ENCODE results near the gene NOL4L.
"Not testable (repeated sequence)": the region's sequence is repeated elsewhere in the genome, so short reads cannot be mapped to it uniquely, and the experiment has no call there.

NOL4L gene

DNA sequence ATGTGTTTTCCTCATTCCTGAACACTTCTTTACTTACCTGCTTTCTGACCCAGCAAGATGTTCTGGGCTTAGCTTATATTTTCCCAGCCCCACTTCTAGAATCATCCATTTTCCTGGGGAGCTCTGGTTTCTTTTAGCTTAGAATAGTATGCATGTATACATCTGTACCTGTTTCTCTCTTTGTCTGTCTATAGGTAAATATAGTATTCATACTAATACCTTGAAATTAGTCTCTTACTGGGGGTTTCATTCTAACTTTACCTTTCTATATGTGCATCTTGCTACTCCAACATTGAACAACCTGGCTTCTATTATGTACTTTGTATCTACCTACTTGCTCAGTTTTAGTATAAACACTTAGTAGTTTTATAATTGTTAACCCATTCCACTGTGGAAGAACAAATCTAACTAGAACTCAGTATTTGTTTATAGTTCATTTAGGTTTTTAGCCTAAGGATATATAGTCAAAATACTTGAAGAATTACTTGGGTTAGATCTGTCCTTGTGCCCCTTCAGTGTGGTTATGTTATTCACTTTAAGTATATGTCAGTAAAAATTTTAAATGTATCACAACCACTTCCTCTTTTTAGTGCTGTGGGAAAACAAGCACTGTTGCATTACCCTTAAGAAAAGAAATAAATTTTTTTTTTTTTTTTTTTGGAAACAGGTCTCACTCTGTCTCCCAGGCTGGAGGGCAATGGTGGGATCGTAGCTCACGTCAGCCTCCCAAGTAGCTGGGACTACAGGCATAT, 173.0 kb downstream of the NOL4L start:
- H3K4ac ChIP-seq (ENCODE audit: low read depth, low read length): no peak overlapping the region
- H3K27ac ChIP-seq (ENCODE audit: low read depth, low read length): no peak overlapping the region
- peaks cover 6% of the 10 kb centered on the region for H3K79me1 ChIP-seq (ENCODE audit: low read length)
- WGBS (ENCODE audit: extremely low coverage, insufficient coverage, low lambda C conversion rate): no CpG with 5 or more reads among the region's 2 CpGs
- H3K36me3 ChIP-seq (ENCODE audit: control insufficient read depth, insufficient read depth, low read length): no peaks in the 10 kb centered on the region
- H2AK5ac ChIP-seq (ENCODE audit: low read length): no peak overlapping the region
- no peak overlapping the region for H3K4me2 ChIP-seq (ENCODE audit: low read length)
- H3K4me1 ChIP-seq (ENCODE audit: control insufficient read depth, low read depth, low read length): no peaks in the 10 kb centered on the region
- H3K4me3 ChIP-seq (ENCODE audit: low read length): no peak overlapping the region
- H3K18ac ChIP-seq (ENCODE audit: low read length): no peak overlapping the region
- DNase-seq: no peak
- no peak overlapping the region for H4K5ac ChIP-seq (ENCODE audit: low read length)
- H4K8ac ChIP-seq (ENCODE audit: low read depth, low read length): no peak overlapping the region
- H3K79me2 ChIP-seq (ENCODE audit: control insufficient read depth, insufficient read depth, low read length): no peaks in the 10 kb centered on the region
- no peak overlapping the region for H3K23ac ChIP-seq (ENCODE audit: low read length)
- H3K9ac ChIP-seq (ENCODE audit: low read length): no peak overlapping the region
- H3K56ac ChIP-seq (ENCODE audit: low read length): no peak overlapping the region
- H2BK120ac ChIP-seq (ENCODE audit: low read depth, low read length): no peak overlapping the region
- H3K27me3 ChIP-seq (ENCODE audit: insufficient read depth, low read length, poor library complexity): no peaks in the 10 kb centered on the region
- H2BK5ac ChIP-seq (ENCODE audit: low read length): no peak overlapping the region
- H2BK15ac ChIP-seq (replicated peaks; ENCODE audit: low read depth): no peak overlapping the region

DNA sequence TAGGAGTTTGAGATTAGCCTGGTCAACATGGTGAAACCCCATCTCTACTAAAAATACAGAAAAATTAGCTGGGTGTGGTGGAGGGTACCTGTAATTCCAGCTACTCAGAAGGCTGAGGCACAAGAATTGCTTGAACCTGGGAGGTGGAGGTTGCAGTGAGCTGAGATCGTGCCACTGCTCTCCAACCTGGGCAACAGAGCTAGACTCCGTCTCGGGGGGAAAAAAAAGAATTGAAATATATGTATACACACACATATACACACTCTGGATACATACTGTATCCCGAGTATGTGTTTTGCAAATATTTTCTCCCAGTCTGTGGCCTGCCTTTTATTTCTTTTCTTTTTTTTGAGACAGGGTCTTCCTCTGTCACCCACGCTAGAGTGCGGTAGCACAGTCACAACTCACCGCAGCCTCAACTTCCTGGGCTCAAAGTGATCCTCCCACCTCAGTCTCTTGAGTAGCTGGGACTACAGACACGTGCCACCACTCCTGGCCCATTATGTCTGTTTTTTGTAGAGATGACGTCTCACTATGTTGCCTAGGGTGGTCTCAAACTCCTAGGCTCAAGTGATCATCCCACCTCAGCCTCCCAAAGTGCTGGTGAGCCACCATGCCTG, 177.9 kb downstream of the NOL4L start:
- H3K79me2 ChIP-seq (ENCODE audit: control insufficient read depth, insufficient read depth, low read length); H3K9ac ChIP-seq (ENCODE audit: low read length); H4K5ac ChIP-seq (ENCODE audit: low read length); H3K56ac ChIP-seq (ENCODE audit: low read length); DNase-seq; H2BK5ac ChIP-seq (ENCODE audit: low read length); H3K79me1 ChIP-seq (ENCODE audit: low read length); H3K36me3 ChIP-seq (ENCODE audit: control insufficient read depth, insufficient read depth, low read length); H4K8ac ChIP-seq (ENCODE audit: low read depth, low read length); H3K23ac ChIP-seq (ENCODE audit: low read length); H3K4me1 ChIP-seq (ENCODE audit: control insufficient read depth, low read depth, low read length); H3K4me3 ChIP-seq (ENCODE audit: low read length); H3K4ac ChIP-seq (ENCODE audit: low read depth, low read length); H3K27me3 ChIP-seq (ENCODE audit: insufficient read depth, low read length, poor library complexity); H2BK15ac ChIP-seq (replicated peaks; ENCODE audit: low read depth); H2AK5ac ChIP-seq (ENCODE audit: low read length); H3K27ac ChIP-seq (ENCODE audit: low read depth, low read length); H3K4me2 ChIP-seq (ENCODE audit: low read length); H2BK120ac ChIP-seq (ENCODE audit: low read depth, low read length); H3K18ac ChIP-seq (ENCODE audit: low read length): not testable (repeated sequence)
- no CpG with 5 or more reads among the region's 9 CpGs for WGBS (ENCODE audit: extremely low coverage, insufficient coverage, low lambda C conversion rate)

GRCh38 chr20:32406701-32407100, 178.4 kb downstream of the NOL4L start:
- Histone ChIP-seq H3K4ac (ENCODE audit: low read depth, low read length) (no peak overlapping the region), H2BK15ac (replicated peaks; ENCODE audit: low read depth) (no peak overlapping the region), H3K27ac (ENCODE audit: low read depth, low read length) (no peak overlapping the region), H3K27me3 (ENCODE audit: insufficient read depth, low read length, poor library complexity) (no peaks in the 10 kb centered on the region), H2AK5ac (ENCODE audit: low read length) (no peak overlapping the region), H3K36me3 (ENCODE audit: control insufficient read depth, insufficient read depth, low read length) (no peaks in the 10 kb centered on the region), H2BK120ac (ENCODE audit: low read depth, low read length) (no peak overlapping the region), H4K5ac (ENCODE audit: low read length) (no peak overlapping the region), H3K4me3 (ENCODE audit: low read length) (no peak overlapping the region), H3K4me2 (ENCODE audit: low read length) (no peak overlapping the region), H2BK5ac (ENCODE audit: low read length) (no peak overlapping the region), H4K8ac (ENCODE audit: low read depth, low read length) (no peak overlapping the region), H3K79me2 (ENCODE audit: control insufficient read depth, insufficient read depth, low read length) (no peaks in the 10 kb centered on the region), H3K56ac (ENCODE audit: low read length) (no peak overlapping the region), H3K4me1 (ENCODE audit: control insufficient read depth, low read depth, low read length) (no peaks in the 10 kb centered on the region), H3K23ac (ENCODE audit: low read length) (no peak overlapping the region), H3K9ac (ENCODE audit: low read length) (no peak overlapping the region), H3K18ac (ENCODE audit: low read length) (no peak overlapping the region), H3K79me1 (ENCODE audit: low read length) (peaks cover 2% of the 10 kb centered on the region)
- WGBS (ENCODE audit: extremely low coverage, insufficient coverage, low lambda C conversion rate): no CpG with 5 or more reads among the region's 4 CpGs
- DNase-seq: no peak

DNA sequence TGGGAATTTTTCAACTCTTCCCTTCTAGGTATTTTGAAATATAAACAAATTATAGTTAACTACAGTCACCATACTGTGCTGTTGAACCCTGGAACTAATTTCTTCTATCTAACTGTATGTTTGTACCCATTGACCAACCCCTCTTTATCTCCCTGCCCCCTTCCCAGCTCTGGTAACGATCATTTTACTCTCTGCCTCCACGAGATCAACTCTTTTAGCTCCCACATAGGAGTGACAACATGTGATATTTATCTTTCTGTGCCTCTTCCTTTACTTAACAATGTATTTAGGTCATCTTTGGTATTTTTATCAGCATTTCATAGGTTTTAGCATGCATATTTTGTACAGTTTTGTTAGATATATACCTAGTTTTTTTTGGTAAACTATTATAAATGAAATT, 181.1 kb downstream of the NOL4L start:
- Histone ChIP-seq H3K4me1 (ENCODE audit: control insufficient read depth, low read depth, low read length) (no peaks in the 10 kb centered on the region), H3K56ac (ENCODE audit: low read length) (no peak overlapping the region), H3K4me2 (ENCODE audit: low read length) (no peak overlapping the region), H3K79me2 (ENCODE audit: control insufficient read depth, insufficient read depth, low read length) (no peaks in the 10 kb centered on the region), H3K23ac (ENCODE audit: low read length) (no peak overlapping the region), H3K79me1 (ENCODE audit: low read length) (peaks cover 5% of the 10 kb centered on the region), H4K8ac (ENCODE audit: low read depth, low read length) (no peak overlapping the region), H3K4ac (ENCODE audit: low read depth, low read length) (no peak overlapping the region), H3K36me3 (ENCODE audit: control insufficient read depth, insufficient read depth, low read length) (no peaks in the 10 kb centered on the region), H4K5ac (ENCODE audit: low read length) (no peak overlapping the region), H3K27ac (ENCODE audit: low read depth, low read length) (no peak overlapping the region), H3K18ac (ENCODE audit: low read length) (no peak overlapping the region), H2AK5ac (ENCODE audit: low read length) (no peak overlapping the region), H3K9ac (ENCODE audit: low read length) (no peak overlapping the region), H3K4me3 (ENCODE audit: low read length) (no peak overlapping the region), H2BK15ac (replicated peaks; ENCODE audit: low read depth) (no peak overlapping the region), H2BK120ac (ENCODE audit: low read depth, low read length) (no peak overlapping the region), H3K27me3 (ENCODE audit: insufficient read depth, low read length, poor library complexity) (no peaks in the 10 kb centered on the region), H2BK5ac (ENCODE audit: low read length) (no peak overlapping the region)
- DNase-seq: no peak
- WGBS (ENCODE audit: extremely low coverage, insufficient coverage, low lambda C conversion rate): no CpG with 5 or more reads among the region's 2 CpGs

DNA sequence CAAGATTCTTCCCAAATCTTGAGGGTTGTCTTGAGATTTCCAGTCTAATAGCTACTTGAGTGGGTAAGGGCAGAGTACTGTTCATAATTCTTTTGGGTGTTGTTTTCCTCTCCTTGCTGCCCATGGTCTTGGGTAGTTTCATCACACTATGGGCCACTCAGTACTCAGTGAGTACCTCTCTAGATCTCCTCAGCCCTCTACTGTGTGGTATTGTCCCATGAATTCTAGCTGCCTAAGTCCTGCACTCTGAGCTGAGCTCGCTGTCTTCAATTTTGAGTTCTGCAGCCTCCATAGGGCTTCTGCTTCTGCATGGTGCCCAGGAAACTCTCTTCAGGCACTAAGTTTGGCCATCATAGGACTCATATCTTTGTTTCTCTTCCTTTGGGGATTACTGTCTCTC, 184.7 kb downstream of the NOL4L start:
- no CpG with 5 or more reads among the region's 1 CpG for WGBS (ENCODE audit: extremely low coverage, insufficient coverage, low lambda C conversion rate)
- Histone ChIP-seq H3K9ac (ENCODE audit: low read length) (no peak overlapping the region), H2AK5ac (ENCODE audit: low read length) (no peak overlapping the region), H3K4ac (ENCODE audit: low read depth, low read length) (no peak overlapping the region), H3K56ac (ENCODE audit: low read length) (no peak overlapping the region), H3K18ac (ENCODE audit: low read length) (no peak overlapping the region), H4K5ac (ENCODE audit: low read length) (no peak overlapping the region), H2BK120ac (ENCODE audit: low read depth, low read length) (no peak overlapping the region), H3K27me3 (ENCODE audit: insufficient read depth, low read length, poor library complexity) (no peaks in the 10 kb centered on the region), H3K4me3 (ENCODE audit: low read length) (no peak overlapping the region), H3K4me1 (ENCODE audit: control insufficient read depth, low read depth, low read length) (no peaks in the 10 kb centered on the region), H3K36me3 (ENCODE audit: control insufficient read depth, insufficient read depth, low read length) (no peaks in the 10 kb centered on the region), H3K4me2 (ENCODE audit: low read length) (no peak overlapping the region), H2BK5ac (ENCODE audit: low read length) (no peak overlapping the region), H3K79me1 (ENCODE audit: low read length) (peaks cover 3% of the 10 kb centered on the region), H3K23ac (ENCODE audit: low read length) (no peak overlapping the region), H4K8ac (ENCODE audit: low read depth, low read length) (no peak overlapping the region), H3K27ac (ENCODE audit: low read depth, low read length) (no peak overlapping the region), H2BK15ac (replicated peaks; ENCODE audit: low read depth) (no peak overlapping the region), H3K79me2 (ENCODE audit: control insufficient read depth, insufficient read depth, low read length) (no peaks in the 10 kb centered on the region)
- no peak for DNase-seq

Measured in mesendoderm (in vitro differentiated cells).